ENCODE measurements around the gene CELSR1. TPM values are rescaled to one million over a fixed set of nuclear protein-coding genes. Genes with fewer than 3 reads are reported as not detected.

CELSR1 gene
- total RNA-seq, 1 experiment from 2014 or later = 22.6 TPM

DNA sequence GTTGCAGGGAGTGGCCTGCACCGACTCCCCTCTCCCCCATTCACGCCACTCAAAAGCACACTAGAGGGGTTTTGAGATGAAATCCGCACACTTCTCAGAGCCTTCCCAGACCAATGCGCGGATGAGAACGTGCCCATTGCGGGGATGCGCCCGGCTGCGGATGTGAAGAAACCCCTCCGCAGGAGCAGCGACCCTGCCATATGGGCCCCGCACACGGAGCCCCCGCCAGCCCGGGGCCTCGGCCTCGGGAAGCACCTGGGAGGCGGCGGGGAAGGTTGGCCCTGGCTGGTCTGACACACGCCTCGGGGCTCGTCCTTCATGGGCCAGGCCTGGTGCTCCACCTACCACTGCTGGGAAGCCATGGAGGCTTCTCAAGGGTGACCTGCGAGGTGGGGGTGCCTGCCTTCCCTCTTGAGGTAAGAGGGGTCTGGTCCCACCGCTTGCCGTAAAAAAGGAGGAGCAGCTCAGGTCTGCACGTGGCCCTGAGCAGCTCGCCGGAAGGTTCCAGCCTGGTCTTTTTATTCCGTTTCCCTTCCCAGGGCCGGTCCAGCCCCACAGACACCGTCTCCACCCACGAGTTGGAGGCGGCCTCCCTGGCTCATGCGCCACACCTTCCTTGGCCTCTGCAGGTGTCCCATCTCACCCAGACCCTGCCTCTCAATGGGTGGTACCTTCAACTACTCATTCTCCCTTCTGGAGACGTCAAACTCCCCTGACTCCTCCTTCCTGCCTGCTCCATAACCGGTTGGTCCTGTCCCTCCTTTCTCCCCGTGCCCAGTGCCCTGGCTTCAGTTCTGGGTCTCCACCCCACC is 162.6 kb downstream of the CELSR1 start:
- DNase-seq = no peak
- Histone ChIP-seq H2BK20ac (ENCODE audit: low read depth, low read length, poor library complexity, severe bottlenecking) (no peak overlapping the region), H3K27ac (ENCODE audit: insufficient read length, low read depth, low read length) (no peak overlapping the region), H2BK15ac (ENCODE audit: low read depth, low read length) (no peak overlapping the region), H2BK5ac (ENCODE audit: insufficient read length, low read length) (no peak overlapping the region), H4K5ac (ENCODE audit: insufficient read length, low read depth, low read length) (no peak overlapping the region), H2AFZ (ENCODE audit: low read length) (no peak overlapping the region), H4K20me1 (ENCODE audit: control insufficient read depth, insufficient read depth, insufficient read length) (no peaks in the 10 kb centered on the region), H3K79me2 (ENCODE audit: insufficient read depth, low read length) (no peaks in the 10 kb centered on the region), H2AK5ac (ENCODE audit: insufficient read length, low read length) (no peak overlapping the region), H3K56ac (ENCODE audit: insufficient read length, low read depth, low read length) (no peak overlapping the region), H3K23ac (ENCODE audit: insufficient read length, low read depth, low read length) (no peak overlapping the region), H3K9me3 (ENCODE audit: control insufficient read depth, low read depth, low read length) (no peaks in the 10 kb centered on the region), H3K27me3 (ENCODE audit: insufficient read depth, low read length) (no peaks in the 10 kb centered on the region), H3K23me2 (ENCODE audit: insufficient read length, low read depth, low read length, poor library complexity, severe bottlenecking) (peaks cover 4% of the 10 kb centered on the region), H4K8ac (replicated peaks; ENCODE audit: insufficient read length, low read depth, low read length) (no peak overlapping the region), H3T11ph (ENCODE audit: low read length) (no peak overlapping the region), H3K4me1 (ENCODE audit: insufficient read depth, low read length) (peaks cover 6% of the 10 kb centered on the region; the same call in 1 of the 2 replicates), H3K79me1 (ENCODE audit: insufficient read depth, low read depth, low read length, poor library complexity, severe bottlenecking) (no peaks in the 10 kb centered on the region), H4K91ac (ENCODE audit: insufficient read length, low read depth, low read length) (no peak overlapping the region), H2BK12ac (ENCODE audit: insufficient read length, low read depth, low read length) (no peak overlapping the region), H3K14ac (ENCODE audit: insufficient read depth, low read length) (no peak overlapping the region; the same call in 1 of the 2 replicates), H3K9ac (ENCODE audit: extremely low read depth, insufficient read length, low read length) (no peak overlapping the region), H3K4me2 (ENCODE audit: insufficient read depth, insufficient read length, low read length) (no peak overlapping the region), H3K18ac (ENCODE audit: insufficient read length, low read depth, low read length) (no peak overlapping the region), H2BK120ac (ENCODE audit: low read depth, low read length, poor library complexity, severe bottlenecking) (no peak overlapping the region), H3K4ac (ENCODE audit: low read depth, low read length) (no peak overlapping the region)
- Mint-ChIP-seq H3K27me3 (ENCODE audit: low read depth) (no peaks in the 10 kb centered on the region), H3K27ac (peak overlapping the region; percentile 18 to 62 (median 45); a peak in 4 of 7 replicates), H3K4me1 (peaks cover 41 to 42% of the 10 kb centered on the region in 2 experiments), H3K36me3 (ENCODE audit: insufficient read depth in 1 of 3, low read depth in 3 of 3) (peaks cover 14 to 28% (median 22%) of the 10 kb centered on the region in 3 experiments), H3K4me3 (no peak overlapping the region), H3K9me3 (peaks cover 5 to 7% of the 10 kb centered on the region in 2 experiments; a peak in 2 of 5 replicates)
- no CpG with 5 or more reads among the region's 38 CpGs for WGBS (ENCODE audit: extremely low coverage, insufficient read length, low lambda C conversion rate)
- TF ChIP-seq CTCF (conservative IDR thresholded peaks at IDR 0.05) = no peak

All from H9 (cell line).